Left ventricle myocardium inferior (tissue), 1 donor: ENCODE data around the gene NELFB. TPM values are rescaled to one million over a fixed set of nuclear protein-coding genes. Genes with fewer than 3 reads are reported as not detected.
A peak's percentile ranks its signal among the peaks of the same experiment; 100 is the strongest.

Experiments used
- DNase-seq: peaks from one replicate; pipeline ENCODE4 v3.0.0-alpha.2; 2020
- H3K27ac ChIP-seq: fragments of 200-600 bp; replicated peaks from 2 replicates; pipeline ENCODE4 v1.8.0; 2021
- H3K27me3 ChIP-seq: fragments of 200-600 bp; 2 replicates; pipeline ENCODE4 v1.8.0; 2021; ENCODE audit warnings: low read depth
- H3K36me3 ChIP-seq: fragments of 200-600 bp; 2 replicates; pipeline ENCODE4 v1.8.0; 2021
- H3K4me1 ChIP-seq: fragments of 200-600 bp; 2 replicates; pipeline ENCODE4 v1.8.0; 2021
- H3K4me3 ChIP-seq: fragments of 200-600 bp; 2 replicates; pipeline ENCODE4 v1.8.0; 2021; ENCODE audit warnings: mild to moderate bottlenecking, moderate library complexity
- H3K9me3 ChIP-seq: fragments of 200-600 bp; replicated peaks from 2 replicates; pipeline ENCODE4 v1.8.0; 2021
- intact Hi-C: fragments of 100-400 bp; cut with micrococcal nuclease; formaldehyde crosslinking; loops from one replicate; pipeline ENCODE4 v1.11.0; 2022
- long read RNA-seq: library from polyadenylated mRNA; unstranded; transcript quantifications from one replicate; pipeline ENCODE4 v2.0.0, GENCODE V29; 2021
- total RNA-seq: library from RNA; stranded (reverse); fragmentation: NEBNext Ultra II Directional; extraction: Animal tissue kit (Norgen Biotek cat#: 25700); gene quantifications from one replicate; pipeline ENCODE4 v1.2.1, GENCODE V29; 2021
- TF ChIP-seq, protein P1 (sequence below): fragments of 200-600 bp; IDR thresholded peaks from 2 replicates; pipeline ENCODE4 v1.8.0; 2021; ENCODE audit warnings: antibody characterized with exemption, mild to moderate bottlenecking, borderline replicate concordance
- donor health status: DM: no; HTN: yes; CAD: no; lungs with severe emphysema.

Gene NELFB
- total RNA-seq, result 35.2 TPM
- long read RNA-seq, transcript NELFB-201 (13 exons, 2,698 nt), result major isoform, 170 of 199 reads
- long read RNA-seq, partial matches to known transcripts, result 11 of 199 reads
- long read RNA-seq, other reads (novel, unspliced or antisense), result 18 of 199 reads

DNA sequence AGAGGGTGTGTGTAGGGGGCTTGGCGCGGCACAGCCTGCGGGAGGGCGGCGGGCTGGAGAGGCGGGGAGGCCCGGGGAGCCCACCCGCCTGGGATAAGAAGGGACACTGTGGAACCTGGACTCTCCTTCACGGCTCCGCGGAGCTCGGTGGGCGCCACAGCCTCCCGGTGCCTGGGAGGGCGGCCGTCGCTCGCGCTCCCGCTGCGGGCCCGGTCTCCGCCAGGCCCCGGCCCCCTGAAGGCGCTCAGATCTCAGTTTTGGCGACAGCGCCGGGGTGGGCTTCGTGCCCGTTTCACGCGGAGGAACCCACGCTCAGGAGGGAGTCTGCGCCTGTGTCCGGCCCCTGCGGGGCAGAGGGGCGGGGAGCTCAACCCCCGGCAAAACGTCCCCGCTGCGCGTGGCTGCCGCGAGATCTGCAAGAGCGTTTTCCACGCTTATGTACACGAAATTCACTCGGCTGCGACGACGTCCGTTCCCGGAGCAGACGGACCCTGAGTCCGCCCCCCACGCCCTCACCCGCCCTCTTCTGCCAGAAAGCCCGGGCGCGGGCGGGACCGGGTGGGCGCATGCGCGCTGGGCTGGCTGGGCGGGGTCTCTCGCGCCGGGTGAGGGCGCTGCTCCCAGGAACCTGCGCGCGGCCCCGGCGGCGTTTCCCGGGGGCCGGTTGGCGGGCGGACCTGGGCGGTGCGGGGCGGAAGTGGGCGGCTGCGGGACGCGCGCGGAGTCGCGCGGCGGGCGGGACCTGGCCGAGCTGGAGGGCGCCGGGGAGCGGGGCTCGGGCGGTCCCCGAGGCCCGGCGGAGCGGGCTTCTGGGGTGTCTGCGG, at the start of gene NELFB:
TSS of gene NELFB (plus strand) at position 704 of the 824 bp plus-strand sequence.
- TF ChIP-seq, protein P1, sequence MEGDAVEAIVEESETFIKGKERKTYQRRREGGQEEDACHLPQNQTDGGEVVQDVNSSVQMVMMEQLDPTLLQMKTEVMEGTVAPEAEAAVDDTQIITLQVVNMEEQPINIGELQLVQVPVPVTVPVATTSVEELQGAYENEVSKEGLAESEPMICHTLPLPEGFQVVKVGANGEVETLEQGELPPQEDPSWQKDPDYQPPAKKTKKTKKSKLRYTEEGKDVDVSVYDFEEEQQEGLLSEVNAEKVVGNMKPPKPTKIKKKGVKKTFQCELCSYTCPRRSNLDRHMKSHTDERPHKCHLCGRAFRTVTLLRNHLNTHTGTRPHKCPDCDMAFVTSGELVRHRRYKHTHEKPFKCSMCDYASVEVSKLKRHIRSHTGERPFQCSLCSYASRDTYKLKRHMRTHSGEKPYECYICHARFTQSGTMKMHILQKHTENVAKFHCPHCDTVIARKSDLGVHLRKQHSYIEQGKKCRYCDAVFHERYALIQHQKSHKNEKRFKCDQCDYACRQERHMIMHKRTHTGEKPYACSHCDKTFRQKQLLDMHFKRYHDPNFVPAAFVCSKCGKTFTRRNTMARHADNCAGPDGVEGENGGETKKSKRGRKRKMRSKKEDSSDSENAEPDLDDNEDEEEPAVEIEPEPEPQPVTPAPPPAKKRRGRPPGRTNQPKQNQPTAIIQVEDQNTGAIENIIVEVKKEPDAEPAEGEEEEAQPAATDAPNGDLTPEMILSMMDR, result peak; percentile 28
- H3K27ac ChIP-seq, result peak within 1 kb of the TSS; percentile 93
- H3K4me1 ChIP-seq, result peaks cover 54% of the 10 kb centered on the region
- H3K4me3 ChIP-seq, result peak within 1 kb of the TSS; percentile 93
- H3K9me3 ChIP-seq, result no peaks in the 10 kb centered on the region
- H3K27me3 ChIP-seq, result no peaks in the 10 kb centered on the region
- intact Hi-C loops, result no loop called here
- DNase-seq, result peak; percentile 95
- peaks cover 33% of the 10 kb centered on the region for H3K36me3 ChIP-seq

- H3K27me3 ChIP-seq, result no peaks in the 10 kb centered on the region
- no peak overlapping the region for H3K27ac ChIP-seq
- H3K4me3 ChIP-seq, result peak overlapping the region; percentile 91
- peaks cover 53% of the 10 kb centered on the region for H3K4me1 ChIP-seq
- H3K36me3 ChIP-seq, result no peaks in the 10 kb centered on the region
- TF ChIP-seq, protein P1, result no peak
- H3K9me3 ChIP-seq, result no peaks in the 10 kb centered on the region
- DNase-seq, result no peak
- intact Hi-C loops, result no loop called here
Observed at GRCh38 chr9:137206602-137207001, 48.5 kb upstream of the NELFB start.

DNA sequence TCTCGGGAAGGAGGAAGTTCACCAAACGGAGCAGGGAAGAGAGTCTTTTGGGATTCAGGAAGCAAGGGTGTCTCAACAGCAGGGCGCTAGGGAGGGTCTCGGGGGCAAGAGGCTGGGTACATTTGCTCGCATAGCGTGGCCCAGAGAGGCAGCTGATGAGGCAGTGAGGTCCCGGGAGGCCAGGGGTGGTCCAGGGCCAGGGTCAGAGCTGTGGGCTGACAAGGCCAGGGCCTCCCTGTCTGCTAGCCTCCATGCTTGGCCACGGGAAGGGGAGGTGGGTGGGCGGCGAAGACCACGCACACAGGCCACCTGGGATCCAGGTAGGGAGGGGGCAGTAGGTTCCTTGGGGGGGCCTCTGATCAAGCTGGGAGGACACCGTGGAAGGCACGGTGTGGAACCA, 43.6 kb upstream of the NELFB start:
- H3K27me3 ChIP-seq, result no peaks in the 10 kb centered on the region
- peaks cover 13% of the 10 kb centered on the region for H3K36me3 ChIP-seq
- no peak overlapping the region for H3K4me3 ChIP-seq
- no peaks in the 10 kb centered on the region for H3K9me3 ChIP-seq
- intact Hi-C loops, result no loop called here
- TF ChIP-seq, protein P1, result no peak
- no peak for DNase-seq
- no peak overlapping the region for H3K27ac ChIP-seq
- H3K4me1 ChIP-seq, result peaks cover 7% of the 10 kb centered on the region

- Histone ChIP-seq H3K9me3 (no peaks in the 10 kb centered on the region), H3K4me1 (peaks cover 10% of the 10 kb centered on the region), H3K27me3 (no peaks in the 10 kb centered on the region), H3K36me3 (peaks cover 15% of the 10 kb centered on the region), H3K4me3 (no peak overlapping the region), H3K27ac (no peak overlapping the region)
- no peak for DNase-seq
- TF ChIP-seq, protein P1, result no peak
- intact Hi-C loops, result no loop called here
Observed at GRCh38 chr9:137212520-137212919, 42.6 kb upstream of the NELFB start.

DNA sequence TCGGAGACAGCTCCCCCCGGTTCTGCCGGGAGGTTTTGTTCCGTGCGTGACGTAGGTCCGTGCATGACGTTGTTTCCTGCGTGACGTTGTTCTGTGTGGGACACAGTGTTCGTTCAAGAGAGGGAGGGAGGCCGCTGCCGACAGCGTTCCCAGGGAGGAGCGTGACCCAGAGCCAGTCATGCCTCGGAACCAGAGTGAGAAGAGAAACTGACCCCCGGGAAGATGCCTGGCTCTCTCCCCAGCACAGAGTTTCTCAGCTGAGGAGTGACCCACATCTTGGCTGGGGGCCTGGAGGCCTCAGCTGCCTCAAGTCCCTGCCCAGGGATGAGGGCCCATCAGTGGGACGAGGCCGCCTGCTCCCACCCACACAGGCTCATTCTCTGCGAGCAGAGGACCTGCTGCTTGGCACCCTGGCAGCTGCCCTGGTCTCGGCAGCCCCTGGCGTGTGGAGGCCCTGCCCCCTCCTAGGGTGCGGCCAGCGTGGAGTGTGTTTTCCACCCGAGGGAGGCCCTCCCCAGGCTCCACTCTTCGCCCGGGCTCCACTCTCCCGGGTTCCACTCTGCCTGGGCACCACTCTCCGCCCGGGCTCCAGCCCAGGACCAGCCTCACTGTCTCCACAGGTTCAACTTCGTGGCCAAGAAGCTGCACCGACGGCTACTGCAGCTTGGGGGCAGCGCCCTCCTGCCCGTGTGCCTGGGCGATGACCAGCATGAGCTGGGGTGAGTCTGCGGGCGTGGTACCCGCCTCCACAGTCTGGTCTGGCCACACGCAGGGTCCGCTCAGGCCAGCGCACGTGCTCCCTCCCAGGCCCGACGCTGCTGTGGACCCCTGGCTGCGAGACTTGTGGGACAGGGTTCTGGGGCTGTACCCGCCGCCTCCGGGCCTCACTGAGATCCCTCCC, 41.7 kb upstream of the NELFB start:
- Histone ChIP-seq H3K27me3 (no peaks in the 10 kb centered on the region), H3K36me3 (peaks cover 15% of the 10 kb centered on the region), H3K27ac (no peak overlapping the region), H3K4me1 (peaks cover 19% of the 10 kb centered on the region), H3K9me3 (no peaks in the 10 kb centered on the region), H3K4me3 (no peak overlapping the region)
- DNase-seq, result no peak
- TF ChIP-seq, protein P1, result no peak
- intact Hi-C loops, result no loop called here
